A549 (cell line): ENCODE measurements around the gene GMEB2. TPM values are rescaled to one million over a fixed set of nuclear protein-coding genes. Genes with fewer than 3 reads are reported as not detected.
"Not testable (repeated sequence)": the region's sequence is repeated elsewhere in the genome, so short reads cannot be mapped to it uniquely, and the experiment has no call there.

Experiments used
- ATAC-seq, 2 experiments: fragments of 200-7000 bp in 1 of 2; fragments of >200 bp in 1 of 2; cut with Nextera tagmentation in 1 of 2; cut with Tn5 transposase in 1 of 2; 3 replicates each; pipeline versions ENCODE4 v1.8.0 to v1.9.1; 2018 to 2020; ENCODE audit warnings: mild to moderate bottlenecking in 1 of 2, moderate library complexity in 1 of 2
- CTCF ChIA-PET: fragments of 300-600 bp; sonication (Branson Sonifier 250); formaldehyde crosslinking; extraction: SDS; loops from one replicate; lab custom pipeline; 2021; ENCODE audit warnings: antibody characterized with exemption, inconsistent platforms; lab: Yijun Ruan, JAX
- POLR2A ChIA-PET: fragments of 350-600 bp; formaldehyde crosslinking; extraction: SDS; loops from one replicate; lab custom pipeline; 2021; ENCODE audit warnings: antibody characterized with exemption, inconsistent platforms; lab: Yijun Ruan, JAX
- DNase-seq, 2 experiments: peaks; one replicate each; pipeline versions ENCODE4 v3.0.0 to v3.0.0-alpha.2; 2011 to 2016; ENCODE audit warnings: low read depth in 1 of 2, low spot score in 1 of 2
- FAIRE-seq: peaks from 2 replicates; lab custom pipeline; 2011; peaks lifted over from hg19 to GRCh38; lab: Jason Lieb, UNC
- H3K27ac ChIP-seq, 2 experiments: fragments of >200 bp; sonication (Bioruptor Twin); formaldehyde crosslinking; 3 replicates each; pipeline ENCODE4 v1.5.1; 2016 to 2017
- H3K4me1 ChIP-seq: fragments of >200 bp; sonication (Bioruptor Twin); formaldehyde crosslinking; 3 replicates; pipeline ENCODE4 v1.6.1; 2016
- H3K4me2 ChIP-seq: fragments of >200 bp; sonication (Bioruptor Twin); formaldehyde crosslinking; 3 replicates; pipeline ENCODE4 v1.6.1; 2016
- H3K4me3 ChIP-seq: fragments of >200 bp; sonication (Bioruptor Twin); formaldehyde crosslinking; 3 replicates; pipeline ENCODE4 v1.5.1; 2016
- H3K9me3 ChIP-seq: fragments of >200 bp; sonication (Bioruptor Twin); formaldehyde crosslinking; 3 replicates; pipeline ENCODE4 v1.6.1; 2016
- ATOH8 ChIP-seq: fragments of 250-450 bp; sonication (Bioruptor Pico); IDR thresholded peaks from 2 replicates; pipeline ENCODE4 v1.5.0; 2020; ENCODE audit warnings: low read depth, mild to moderate bottlenecking, moderate library complexity
- BCL3 ChIP-seq: fragments of >200 bp; sonication (Bioruptor Twin); formaldehyde crosslinking; IDR thresholded peaks from 3 replicates; pipeline ENCODE4 v1.6.1; 2016
- CTCF ChIP-seq: fragments of >200 bp; sonication (Bioruptor Twin); formaldehyde crosslinking; IDR thresholded peaks from 3 replicates; pipeline ENCODE4 v1.5.1; 2016
- E2F6 ChIP-seq: IDR thresholded peaks from 2 replicates; pipeline ENCODE4 v1.6.1; 2012; ENCODE audit warnings: low read depth, borderline replicate concordance
- EP300 ChIP-seq, 2 experiments: fragments of >200 bp; sonication (Bioruptor Twin); formaldehyde crosslinking; IDR thresholded peaks; 2 replicates in 1 of 2; 3 replicates in 1 of 2; pipeline ENCODE4 v1.6.1; 2016 to 2017
- ESRRA ChIP-seq: fragments of 150-350 bp; IDR thresholded peaks from 2 replicates; pipeline ENCODE4 v1.6.1; 2014; ENCODE audit warnings: mild to moderate bottlenecking, low read length, borderline replicate concordance
- GATA3 ChIP-seq: IDR thresholded peaks from 2 replicates; pipeline ENCODE4 v1.6.1; 2012; ENCODE audit warnings: borderline replicate concordance
- HDAC2 ChIP-seq: fragments of 200-600 bp; sonication (generic); IDR thresholded peaks from 2 replicates; pipeline ENCODE4 v1.6.1; 2016
- HOXA7 ChIP-seq: fragments of 250-450 bp; sonication (Bioruptor Pico); IDR thresholded peaks from 2 replicates; pipeline ENCODE4 v1.5.0; 2020; ENCODE audit warnings: mild to moderate bottlenecking, moderate library complexity
- HOXB13 ChIP-seq: fragments of 250-450 bp; sonication (Bioruptor Pico); IDR thresholded peaks from 2 replicates; pipeline ENCODE4 v1.5.0; 2020; ENCODE audit warnings: low read depth, mild to moderate bottlenecking, moderate library complexity
- JUN ChIP-seq, 2 experiments: fragments of >200 bp; sonication (Bioruptor Twin); formaldehyde crosslinking; IDR thresholded peaks; 2 replicates in 1 of 2; 3 replicates in 1 of 2; pipeline ENCODE4 v1.6.1; 2016 to 2017
- KDM1A ChIP-seq: fragments of 200-600 bp; sonication (generic); IDR thresholded peaks from 2 replicates; pipeline ENCODE4 v1.6.1; 2016; ENCODE audit warnings: low read depth, mild to moderate bottlenecking
- MAFK ChIP-seq: fragments of 450-650 bp; IDR thresholded peaks from 2 replicates; pipeline ENCODE4 v1.6.1; 2014; ENCODE audit not compliant: partially characterized antibody
- NFE2L2 ChIP-seq: fragments of 150-350 bp; conservative IDR thresholded peaks from 2 replicates; pipeline ENCODE4 v1.6.1; 2014; ENCODE audit warnings: low read length
- NPAS2 ChIP-seq: fragments of 250-450 bp; sonication (Bioruptor Pico); IDR thresholded peaks from 2 replicates; pipeline ENCODE4 v1.8.0; 2022; ENCODE audit warnings: mild to moderate bottlenecking, moderate library complexity, borderline replicate concordance
- RCOR1 ChIP-seq: fragments of 150-350 bp; IDR thresholded peaks from 2 replicates; pipeline ENCODE4 v1.6.1; 2014; ENCODE audit warnings: antibody characterized with exemption, low read length, low read depth
- RNF2 ChIP-seq: fragments of 200-600 bp; sonication (generic); IDR thresholded peaks from 2 replicates; pipeline ENCODE4 v1.6.1; 2016; ENCODE audit warnings: low read depth, mild to moderate bottlenecking, antibody characterized with exemption, moderate library complexity, borderline replicate concordance
- ZSCAN20 ChIP-seq: fragments of 250-450 bp; sonication (Bioruptor Pico); IDR thresholded peaks from 2 replicates; pipeline ENCODE4 v1.8.0; 2022; ENCODE audit warnings: mild to moderate bottlenecking, moderate library complexity
- WGBS: methylation state at CpG from one replicate; pipeline ENCODE4 v1.1.6; 2017; ENCODE audit errors: missing lambda C conversion rate; 5-methylcytosine and 5-hydroxymethylcytosine counted together
- polyA plus RNA-seq, 4 experiments: library from polyadenylated mRNA; depleted of rRNA in 3 of 4; stranded (reverse); fragments of >200 nt; fragmentation: RNase III in 1 of 4; extraction: RNeasy Plus Mini Kit Qiagen cat#74134 plus additional on column Dnase treatment in 1 of 4; gene quantifications; 2 replicates in 3 of 4; 3 replicates in 1 of 4; pipeline ENCODE4 v1.2.3, GENCODE V29; 2011 to 2017

The GMEB2 gene
- polyA plus RNA-seq, 2 of the 4 experiments (the other 2 are of a cell fraction) = 6.5 to 6.8 TPM

DNA sequence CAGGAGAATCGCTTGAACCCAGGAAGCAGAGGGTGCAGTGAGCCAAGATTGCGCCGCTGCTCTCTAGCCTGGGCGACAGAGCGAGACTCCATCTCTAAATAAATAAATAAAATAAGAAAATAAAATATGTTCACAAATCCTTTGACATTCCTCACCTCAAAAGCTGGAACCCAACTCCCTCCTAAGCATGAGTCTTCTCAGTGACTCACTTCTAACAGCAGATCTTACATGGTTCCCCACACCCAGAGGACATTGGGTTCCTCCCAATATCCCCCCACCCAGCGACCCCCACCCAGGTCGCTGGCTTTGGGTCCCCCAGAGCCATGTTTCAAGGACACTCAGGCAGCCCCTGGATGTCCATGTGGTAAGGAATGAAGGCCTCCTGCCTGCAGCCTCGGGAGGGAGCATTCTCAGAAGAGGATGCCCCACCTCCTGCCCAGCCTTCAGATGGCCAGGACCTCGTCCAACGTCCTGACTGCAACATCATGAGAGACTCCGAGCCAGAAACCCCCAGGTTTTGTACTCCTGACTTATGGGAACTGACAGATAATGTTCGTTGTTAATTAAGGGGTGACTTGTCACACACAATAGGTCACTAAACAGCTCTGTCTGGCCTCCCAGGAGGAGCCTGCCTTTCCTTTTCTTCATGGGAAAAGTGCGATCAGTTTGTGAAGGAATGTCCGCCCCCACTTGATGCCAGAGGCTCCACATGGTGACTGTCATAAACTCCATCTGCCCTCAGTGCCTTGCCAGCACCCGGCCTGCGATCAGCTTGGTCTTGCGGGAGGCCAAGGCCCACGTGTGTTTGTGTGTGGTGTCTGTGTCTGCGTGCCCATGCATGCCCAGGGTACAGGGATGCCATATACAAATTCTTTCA, 10.1 kb upstream of the GMEB2 start (continued):
- no peak for TF ChIP-seq ATOH8 (CRISPR knock-in tag)
- no peak for TF ChIP-seq HOXA7 (CRISPR knock-in tag)
- TF ChIP-seq KDM1A = no peak
- TF ChIP-seq HDAC2 = no peak
- TF ChIP-seq MAFK = no peak
- no peak for TF ChIP-seq ZSCAN20 (CRISPR knock-in tag)

- no peaks in the 10 kb centered on the region for H3K4me1 ChIP-seq
- no peak overlapping the region for H3K27ac ChIP-seq
- no peak for TF ChIP-seq JUN (IDR thresholded peaks at IDR 0.05)
- TF ChIP-seq HOXB13 (CRISPR knock-in tag) = no peak
- no peak for TF ChIP-seq RNF2
- H3K4me3 ChIP-seq = no peak overlapping the region
- ATAC-seq = no peak
- H3K9me3 ChIP-seq = no peaks in the 10 kb centered on the region
- CTCF ChIA-PET = interaction anchor here (1.9 kb wide), 1 partner anchor 98 kb away, joined by 4 read pairs; the partner anchor contains the start of gene PTK6
- no peak overlapping the region for H3K4me2 ChIP-seq
- POLR2A ChIA-PET = interaction anchor here (1.3 kb wide), 1 partner anchor 9 kb away, joined by 3 read pairs; the partner anchor contains the start of gene GMEB2
- 80% methylated on average over 15 of the region's 15 CpGs for WGBS
- FAIRE-seq = no peak
- DNase-seq = no peak
Measured at GRCh38 chr20:63635431-63636141, 8.7 kb upstream of the GMEB2 start.

GRCh38 chr20:63633732-63634131, 6.8 kb upstream of the GMEB2 start:
- peaks cover 3% of the 10 kb centered on the region; the same call in 2 of the 3 replicates for H3K4me1 ChIP-seq
- no peak for ATAC-seq
- H3K4me2 ChIP-seq = no peak overlapping the region
- no peak overlapping the region for H3K27ac ChIP-seq
- no peak for TF ChIP-seq KDM1A
- no peak for TF ChIP-seq EP300 (IDR thresholded peaks at IDR 0.05)
- TF ChIP-seq BCL3 = no peak
- TF ChIP-seq GATA3 = no peak
- TF ChIP-seq CTCF = no peak
- TF ChIP-seq NFE2L2 = no peak
- no peak for TF ChIP-seq NPAS2
- TF ChIP-seq E2F6 = no peak
- TF ChIP-seq ESRRA = no peak
- no peak for TF ChIP-seq RCOR1
- no peak for TF ChIP-seq JUN (IDR thresholded peaks at IDR 0.05)
- TF ChIP-seq, all 56 proteins: peak for 0
- ChIA-PET POLR2A (no interaction called here), CTCF (interaction anchor here (0.6 to 1.9 kb wide), 2 partner anchors 96 to 486 kb away, joined by 3 to 4 read pairs; partner anchors contain the start of gene PTK6)
- 76% methylated on average over 9 of the region's 9 CpGs for WGBS
- FAIRE-seq = no peak
- Histone ChIP-seq H3K4me3 (no peak overlapping the region), H3K9me3 (no peaks in the 10 kb centered on the region)
- DNase-seq = no peak

- H3K4me3 ChIP-seq, ATAC-seq, DNase-seq, FAIRE-seq, H3K27ac ChIP-seq, H3K4me1 ChIP-seq, H3K9me3 ChIP-seq, H3K4me2 ChIP-seq: not testable (repeated sequence)
- WGBS = 78% methylated on average over 10 of the region's 10 CpGs
- ChIA-PET CTCF (interaction anchor here (1.2 kb wide), 1 partner anchor 69 kb away, joined by 4 read pairs; no protein-coding TSS in a partner anchor), POLR2A (interaction anchor here (0.5 to 1.0 kb wide), 2 partner anchors 10 to 65 kb away, joined by 4 read pairs; no protein-coding TSS in a partner anchor)
Measured at GRCh38 chr20:63631426-63631825, 4.5 kb upstream of the GMEB2 start.

DNA sequence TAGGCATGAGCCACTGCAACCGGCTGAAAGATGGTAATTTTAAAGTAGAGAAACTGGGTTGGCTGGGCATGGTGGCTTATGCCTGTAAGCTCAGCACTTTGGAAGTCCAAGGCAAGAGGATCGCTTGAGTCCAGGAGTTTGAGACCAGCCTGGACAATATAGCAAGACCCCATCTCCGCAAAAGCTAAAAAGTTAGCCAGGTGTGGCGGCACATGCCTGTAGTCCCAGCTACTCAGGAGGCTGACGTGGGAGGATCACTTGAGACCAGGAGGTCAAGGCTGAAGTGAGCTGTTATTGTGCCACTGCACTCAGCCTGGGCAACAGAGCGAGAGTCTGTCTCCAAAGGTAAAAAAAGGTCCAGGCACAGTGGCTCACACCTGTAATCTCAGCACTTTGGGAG, 4.1 kb upstream of the GMEB2 start:
- H3K27ac ChIP-seq, ATAC-seq, DNase-seq, H3K9me3 ChIP-seq, H3K4me3 ChIP-seq, FAIRE-seq, H3K4me1 ChIP-seq, H3K4me2 ChIP-seq: not testable (repeated sequence)
- POLR2A ChIA-PET = interaction anchor here (0.5 kb wide), 1 partner anchor 65 kb away, joined by 4 read pairs; no protein-coding TSS in a partner anchor
- 95% methylated on average over 6 of the region's 6 CpGs for WGBS
- CTCF ChIA-PET = interaction anchor here (0.6 to 1.2 kb wide), 2 partner anchors 50 to 68 kb away, joined by 4 read pairs; no protein-coding TSS in a partner anchor
